Fibroblast of the aortic adventitia (primary cell): ENCODE measurements around the gene UNC13A. TPM values are rescaled to one million over a fixed set of nuclear protein-coding genes. Genes with fewer than 3 reads are reported as not detected.

ENCODE experiments used
- DNase-seq: peaks from one replicate; pipeline ENCODE4 v3.0.0-alpha.2; 2010; ENCODE audit warnings: low read depth
- H3K4me3 ChIP-seq: 2 replicates; pipeline ENCODE4 v1.5.1; 2011; ENCODE audit warnings: low read depth, mild to moderate bottlenecking, control low read depth, low read length, moderate library complexity
- CTCF ChIP-seq: IDR thresholded peaks from 2 replicates; pipeline ENCODE4 v1.5.1; 2011; ENCODE audit warnings: mild to moderate bottlenecking, low read length, control low read depth, inconsistent platforms; ENCODE audit not compliant: insufficient read depth
- total RNA-seq: library from RNA; depleted of rRNA; stranded (reverse); fragments of >200 nt; gene quantifications from 2 replicates; pipeline ENCODE4 v1.2.3, GENCODE V29; 2012; ENCODE audit warnings: low replicate concordance

The UNC13A gene
- total RNA-seq, 1 donor: 0.27 TPM

GRCh38 chr19:17625980-17626379 is 62.2 kb downstream of the UNC13A start:
- H3K4me3 ChIP-seq: no peak overlapping the region
- DNase-seq: no peak
- no peak for TF ChIP-seq CTCF

- no peak overlapping the region for H3K4me3 ChIP-seq
- no peak for DNase-seq
- TF ChIP-seq CTCF: no peak
These were observed 63.1 kb downstream of the UNC13A start for GRCh38 chr19:17625043-17625442.

- DNase-seq: no peak
- H3K4me3 ChIP-seq: no peak overlapping the region
- no peak for TF ChIP-seq CTCF
These were observed 63.7 kb downstream of the UNC13A start for GRCh38 chr19:17624314-17624991.

- no peak overlapping the region for H3K4me3 ChIP-seq
- DNase-seq: no peak
- TF ChIP-seq CTCF: no peak
These were observed 64.8 kb downstream of the UNC13A start for GRCh38 chr19:17623224-17623935.

- no peak for DNase-seq
- TF ChIP-seq CTCF: no peak
These were observed 67.5 kb downstream of the UNC13A start for GRCh38 chr19:17620696-17621095.

GRCh38 chr19:17618936-17619335 is 69.2 kb downstream of the UNC13A start:
- no peak for DNase-seq
- no peak overlapping the region for H3K4me3 ChIP-seq
- no peak for TF ChIP-seq CTCF

More at GRCh38 chr19:17620696-17621095, 67.5 kb downstream of the UNC13A start:
- no peak overlapping the region for H3K4me3 ChIP-seq
